ENCODE measurements around the gene TAF4. TPM values are rescaled to one million over a fixed set of nuclear protein-coding genes. Genes with fewer than 3 reads are reported as not detected.
"Not testable (repeated sequence)": the region's sequence is repeated elsewhere in the genome, so short reads cannot be mapped to it uniquely, and the experiment has no call there.

Gene TAF4
- total RNA-seq, 1 experiment from 2014 or later, result 21.0 TPM

- no peak for TF ChIP-seq POLR2AphosphoS5 (IDR thresholded peaks at IDR 0.05; ENCODE audit: low read depth, low read length)
- no peak for TF ChIP-seq SIN3A (IDR thresholded peaks at IDR 0.05; ENCODE audit: borderline replicate concordance, insufficient read depth, low read depth, low read length)
- no peak for TF ChIP-seq CTCF (IDR thresholded peaks at IDR 0.05)
- peak; percentile 58; the same call in 1 of the 2 replicates for TF ChIP-seq TCF7L2 (IDR thresholded peaks at IDR 0.05; ENCODE audit: low read depth, low read length)
- Histone ChIP-seq H3K36me3 (ENCODE audit: control insufficient read depth, insufficient read depth, low read length) (no peaks in the 10 kb centered on the region), H3K9me3 (ENCODE audit: control insufficient read depth, insufficient read depth, low read depth, low read length) (no peaks in the 10 kb centered on the region), H3K27me3 (ENCODE audit: control insufficient read depth, insufficient read depth, low read length) (no peaks in the 10 kb centered on the region; the same call in 1 of the 2 replicates), H3K4me3 (ENCODE audit: low read depth in 2 of 2, low read length in 2 of 2) (no peak overlapping the region), H3K4me1 (ENCODE audit: control insufficient read depth, insufficient read depth, low read length) (peaks cover 14% of the 10 kb centered on the region), H3K27ac (ENCODE audit: low read length) (no peak overlapping the region)
- DNase-seq (ENCODE audit: low read depth, low spot score) (no peak), ATAC-seq (0 out of 2 replicates have a peak, but pooled peaks have one; percentile 51)
- ChIA-PET POLR2A (interaction anchor here (0.7 kb wide), 1 partner anchor 23 kb away, joined by 4 read pairs; no protein-coding TSS in a partner anchor), CTCF (no interaction called here)
- in situ Hi-C loops (cut with HindIII; ENCODE audit: low pct_unique_long_range_greater_than_20kb, low sequenced_read_pairs), result no loop called here
- no TSS peak for BruUV-seq (replicated peaks)
- intact Hi-C loops (cut with micrococcal nuclease; ENCODE audit: unreplicated experiment), result no loop called here
These were observed 21.5 kb upstream of the TAF4 start for GRCh38 chr20:62087227-62087626.

GRCh38 chr20:62085206-62085605, 19.5 kb upstream of the TAF4 start:
- DNase-seq (ENCODE audit: low read depth, low spot score) (no peak), ATAC-seq (no peak)
- in situ Hi-C loops (cut with HindIII; ENCODE audit: low pct_unique_long_range_greater_than_20kb, low sequenced_read_pairs) (no loop called here), intact Hi-C loops (cut with micrococcal nuclease; ENCODE audit: unreplicated experiment) (no loop called here)
- Histone ChIP-seq H3K4me1 (ENCODE audit: control insufficient read depth, insufficient read depth, low read length) (peaks cover 14% of the 10 kb centered on the region), H3K4me3 (ENCODE audit: low read depth in 2 of 2, low read length in 2 of 2) (no peak overlapping the region), H3K36me3 (ENCODE audit: control insufficient read depth, insufficient read depth, low read length) (no peaks in the 10 kb centered on the region), H3K27ac (ENCODE audit: low read length) (no peak overlapping the region), H3K9me3 (ENCODE audit: control insufficient read depth, insufficient read depth, low read depth, low read length) (no peaks in the 10 kb centered on the region), H3K27me3 (ENCODE audit: control insufficient read depth, insufficient read depth, low read length) (no peaks in the 10 kb centered on the region)
- no TSS peak for BruUV-seq (replicated peaks)
- ChIA-PET CTCF (no interaction called here), POLR2A (no interaction called here)
- TF ChIP-seq SIN3A (IDR thresholded peaks at IDR 0.05; ENCODE audit: borderline replicate concordance, insufficient read depth, low read depth, low read length), result no peak

DNA sequence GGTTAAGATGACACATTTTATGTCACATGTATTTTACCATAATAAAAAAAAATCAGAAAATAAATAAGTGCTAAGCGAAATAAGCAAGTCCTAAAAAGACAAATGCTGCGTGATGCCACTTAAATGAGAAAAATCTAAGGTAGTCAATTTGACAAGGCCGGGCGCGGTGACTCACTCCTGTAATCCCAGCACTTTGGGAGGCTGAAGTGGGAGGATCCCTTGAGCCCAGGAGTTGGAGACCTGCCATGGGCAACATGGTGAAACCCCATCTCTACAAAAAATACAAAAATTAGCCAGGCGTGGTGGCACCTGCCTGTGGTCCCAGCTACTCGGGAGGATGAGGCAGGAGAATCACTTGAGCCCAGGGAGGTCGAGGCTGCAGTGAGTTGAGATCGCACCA, 18.5 kb upstream of the TAF4 start:
- POLR2A ChIA-PET; in situ Hi-C loops (cut with HindIII; ENCODE audit: low pct_unique_long_range_greater_than_20kb, low sequenced_read_pairs); H3K9me3 ChIP-seq (ENCODE audit: control insufficient read depth, insufficient read depth, low read depth, low read length); CTCF ChIA-PET; intact Hi-C loops (cut with micrococcal nuclease; ENCODE audit: unreplicated experiment); H3K27me3 ChIP-seq (ENCODE audit: control insufficient read depth, insufficient read depth, low read length); ATAC-seq; H3K4me3 ChIP-seq (ENCODE audit: low read depth in 2 of 2, low read length in 2 of 2); H3K27ac ChIP-seq (ENCODE audit: low read length); H3K36me3 ChIP-seq (ENCODE audit: control insufficient read depth, insufficient read depth, low read length); BruUV-seq (replicated peaks); DNase-seq (ENCODE audit: low read depth, low spot score): not testable (repeated sequence)
- H3K4me1 ChIP-seq (ENCODE audit: control insufficient read depth, insufficient read depth, low read length), result peaks cover 14% of the 10 kb centered on the region

- CTCF ChIA-PET, result no interaction called here
- TF ChIP-seq TCF7L2 (IDR thresholded peaks at IDR 0.05; ENCODE audit: low read depth, low read length) (no peak), CTCF (IDR thresholded peaks at IDR 0.05) (no peak), POLR2AphosphoS5 (IDR thresholded peaks at IDR 0.05; ENCODE audit: low read depth, low read length) (no peak), SIN3A (IDR thresholded peaks at IDR 0.05; ENCODE audit: borderline replicate concordance, insufficient read depth, low read depth, low read length) (no peak)
- TF ChIP-seq, protein P1, sequence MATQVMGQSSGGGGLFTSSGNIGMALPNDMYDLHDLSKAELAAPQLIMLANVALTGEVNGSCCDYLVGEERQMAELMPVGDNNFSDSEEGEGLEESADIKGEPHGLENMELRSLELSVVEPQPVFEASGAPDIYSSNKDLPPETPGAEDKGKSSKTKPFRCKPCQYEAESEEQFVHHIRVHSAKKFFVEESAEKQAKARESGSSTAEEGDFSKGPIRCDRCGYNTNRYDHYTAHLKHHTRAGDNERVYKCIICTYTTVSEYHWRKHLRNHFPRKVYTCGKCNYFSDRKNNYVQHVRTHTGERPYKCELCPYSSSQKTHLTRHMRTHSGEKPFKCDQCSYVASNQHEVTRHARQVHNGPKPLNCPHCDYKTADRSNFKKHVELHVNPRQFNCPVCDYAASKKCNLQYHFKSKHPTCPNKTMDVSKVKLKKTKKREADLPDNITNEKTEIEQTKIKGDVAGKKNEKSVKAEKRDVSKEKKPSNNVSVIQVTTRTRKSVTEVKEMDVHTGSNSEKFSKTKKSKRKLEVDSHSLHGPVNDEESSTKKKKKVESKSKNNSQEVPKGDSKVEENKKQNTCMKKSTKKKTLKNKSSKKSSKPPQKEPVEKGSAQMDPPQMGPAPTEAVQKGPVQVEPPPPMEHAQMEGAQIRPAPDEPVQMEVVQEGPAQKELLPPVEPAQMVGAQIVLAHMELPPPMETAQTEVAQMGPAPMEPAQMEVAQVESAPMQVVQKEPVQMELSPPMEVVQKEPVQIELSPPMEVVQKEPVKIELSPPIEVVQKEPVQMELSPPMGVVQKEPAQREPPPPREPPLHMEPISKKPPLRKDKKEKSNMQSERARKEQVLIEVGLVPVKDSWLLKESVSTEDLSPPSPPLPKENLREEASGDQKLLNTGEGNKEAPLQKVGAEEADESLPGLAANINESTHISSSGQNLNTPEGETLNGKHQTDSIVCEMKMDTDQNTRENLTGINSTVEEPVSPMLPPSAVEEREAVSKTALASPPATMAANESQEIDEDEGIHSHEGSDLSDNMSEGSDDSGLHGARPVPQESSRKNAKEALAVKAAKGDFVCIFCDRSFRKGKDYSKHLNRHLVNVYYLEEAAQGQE (IDR thresholded peaks at IDR 0.05; ENCODE audit: insufficient read depth in 1 of 2, low read depth in 2 of 2, low read length in 1 of 2), result no peak
- H3K27me3 ChIP-seq (ENCODE audit: control insufficient read depth, insufficient read depth, low read length), result no peaks in the 10 kb centered on the region
These were observed 17.6 kb upstream of the TAF4 start for GRCh38 chr20:62083312-62083711.

More at GRCh38 chr20:62083312-62083711, 17.6 kb upstream of the TAF4 start:
- BruUV-seq (replicated peaks), result no TSS peak
- no peak overlapping the region for H3K27ac ChIP-seq (ENCODE audit: low read length)
- POLR2A ChIA-PET, result no interaction called here
- no peak overlapping the region for H3K4me3 ChIP-seq (ENCODE audit: low read depth in 2 of 2, low read length in 2 of 2)
- intact Hi-C loops (cut with micrococcal nuclease; ENCODE audit: unreplicated experiment) (no loop called here), in situ Hi-C loops (cut with HindIII; ENCODE audit: low pct_unique_long_range_greater_than_20kb, low sequenced_read_pairs) (no loop called here)
- ATAC-seq, result no peak
- DNase-seq (ENCODE audit: low read depth, low spot score), result no peak
- no peaks in the 10 kb centered on the region for H3K36me3 ChIP-seq (ENCODE audit: control insufficient read depth, insufficient read depth, low read length)
- H3K9me3 ChIP-seq (ENCODE audit: control insufficient read depth, insufficient read depth, low read depth, low read length), result no peaks in the 10 kb centered on the region
- H3K4me1 ChIP-seq (ENCODE audit: control insufficient read depth, insufficient read depth, low read length), result peaks cover 9% of the 10 kb centered on the region

Data from Panc1 (cell line).